WTC11 (cell line): ENCODE measurements around the gene LIMD2. TPM values are rescaled to one million over a fixed set of nuclear protein-coding genes. Genes with fewer than 3 reads are reported as not detected.

Experiments used
- ATAC-seq: fragments of 200-7000 bp; cut with Tn5 transposase; 2 replicates; pipeline ENCODE4 v1.10.0; 2021; ENCODE audit warnings: mild to moderate bottlenecking, moderate library complexity
- CTCF ChIA-PET: fragments of 300-600 bp; sonication (Branson Sonifier 250); formaldehyde crosslinking; loops from one replicate; lab custom pipeline; 2021; ENCODE audit warnings: antibody characterized with exemption; lab: Charles Lee
- POLR2A ChIA-PET: fragments of 350-600 bp; sonication (Branson Sonifier 250); formaldehyde crosslinking; loops from one replicate; lab custom pipeline; 2021; ENCODE audit warnings: antibody characterized with exemption; lab: Charles Lee
- DNase-seq: peaks from one replicate; pipeline ENCODE4 v3.0.0; 2021; ENCODE audit warnings: low spot score
- H3K27ac Mint-ChIP-seq: 2 replicates; pipeline ENCODE4 v1.8.0; 2021; ENCODE audit warnings: mixed read lengths
- H3K27me3 Mint-ChIP-seq: 2 replicates; pipeline ENCODE4 v1.8.0; 2021; ENCODE audit warnings: low read depth, mild to moderate bottlenecking, moderate library complexity, mixed read lengths
- H3K36me3 Mint-ChIP-seq: 2 replicates; pipeline ENCODE4 v1.8.0; 2021; ENCODE audit warnings: mixed read lengths
- H3K4me1 Mint-ChIP-seq: 2 replicates; pipeline ENCODE4 v1.8.0; 2022; ENCODE audit warnings: mixed read lengths
- H3K4me3 Mint-ChIP-seq: 2 replicates; pipeline ENCODE4 v1.8.0; 2021; ENCODE audit warnings: mild to moderate bottlenecking, moderate library complexity, mixed read lengths
- H3K9me3 Mint-ChIP-seq: 2 replicates; pipeline ENCODE4 v1.8.0; 2021; ENCODE audit warnings: mixed read lengths
- AFF4 ChIP-seq: sonication (generic); formaldehyde crosslinking; IDR thresholded peaks from 2 replicates; pipeline ENCODE4 v1.8.1; 2023; ENCODE audit warnings: mild to moderate bottlenecking, missing genetic modification reagents, borderline replicate concordance
- ATF1 ChIP-seq: sonication (generic); formaldehyde crosslinking; IDR thresholded peaks from 2 replicates; pipeline ENCODE4 v1.8.1; 2023; ENCODE audit warnings: mild to moderate bottlenecking, moderate library complexity, missing genetic modification reagents
- ATF3 ChIP-seq: sonication (generic); formaldehyde crosslinking; conservative IDR thresholded peaks from 2 replicates; pipeline ENCODE4 v1.8.1; 2022; ENCODE audit warnings: mild to moderate bottlenecking, missing genetic modification reagents
- CTCF ChIP-seq: fragments of 200-600 bp; IDR thresholded peaks from 2 replicates; pipeline ENCODE4 v1.8.0; 2022; ENCODE audit warnings: antibody characterized with exemption
- EMX1 ChIP-seq: fragments of 250-450 bp; sonication (Bioruptor Pico); IDR thresholded peaks from 2 replicates; pipeline ENCODE4 v1.8.0; 2021; ENCODE audit warnings: mild to moderate bottlenecking
- ETV6 ChIP-seq: sonication (generic); formaldehyde crosslinking; IDR thresholded peaks from 2 replicates; pipeline ENCODE4 v1.8.1; 2022; ENCODE audit warnings: mild to moderate bottlenecking, missing genetic modification reagents
- FOXP1 ChIP-seq: sonication (generic); formaldehyde crosslinking; IDR thresholded peaks from 2 replicates; pipeline ENCODE4 v1.8.0; 2022; ENCODE audit warnings: missing genetic modification reagents, mild to moderate bottlenecking, moderate library complexity, borderline replicate concordance
- GRHL2 ChIP-seq: fragments of 250-450 bp; sonication (Bioruptor Pico); IDR thresholded peaks from 2 replicates; pipeline ENCODE4 v1.8.0; 2022; ENCODE audit warnings: mild to moderate bottlenecking, moderate library complexity; ENCODE audit not compliant: insufficient replicate concordance, severe bottlenecking
- MAX ChIP-seq: sonication (generic); formaldehyde crosslinking; IDR thresholded peaks from 2 replicates; pipeline ENCODE4 v1.8.0; 2022; ENCODE audit warnings: mild to moderate bottlenecking, missing genetic modification reagents
- MXD4 ChIP-seq: fragments of 250-450 bp; sonication (Bioruptor Pico); IDR thresholded peaks from 2 replicates; pipeline ENCODE4 v1.8.0; 2021; ENCODE audit warnings: mild to moderate bottlenecking, moderate library complexity, borderline replicate concordance
- NFATC4 ChIP-seq: fragments of 250-450 bp; sonication (Bioruptor Pico); IDR thresholded peaks from 2 replicates; pipeline ENCODE4 v1.9.0; 2021; ENCODE audit warnings: mild to moderate bottlenecking
- NR1H2 ChIP-seq: sonication (generic); formaldehyde crosslinking; IDR thresholded peaks from 2 replicates; pipeline ENCODE4 v1.9.0; 2021; ENCODE audit warnings: mild to moderate bottlenecking, moderate library complexity, missing genetic modification reagents
- PRDM15 ChIP-seq: sonication (generic); formaldehyde crosslinking; IDR thresholded peaks from 2 replicates; pipeline ENCODE4 v1.8.0; 2022; ENCODE audit warnings: missing genetic modification reagents
- PRRX2 ChIP-seq: fragments of 250-450 bp; sonication (Bioruptor Pico); IDR thresholded peaks from 2 replicates; pipeline ENCODE4 v1.8.0; 2021; ENCODE audit warnings: mild to moderate bottlenecking
- RELA ChIP-seq: sonication (generic); formaldehyde crosslinking; IDR thresholded peaks from 2 replicates; pipeline ENCODE4 v1.8.1; 2022; ENCODE audit warnings: missing genetic modification reagents, mild to moderate bottlenecking, borderline replicate concordance
- TP53 ChIP-seq: sonication (generic); formaldehyde crosslinking; IDR thresholded peaks from 2 replicates; pipeline ENCODE4 v1.8.1; 2023; ENCODE audit warnings: mild to moderate bottlenecking, missing genetic modification reagents
- ZNF219 ChIP-seq: sonication (generic); formaldehyde crosslinking; IDR thresholded peaks from 2 replicates; pipeline ENCODE4 v1.8.0; 2023; ENCODE audit warnings: missing genetic modification reagents, mild to moderate bottlenecking, borderline replicate concordance
- ZSCAN18 ChIP-seq: fragments of 250-450 bp; sonication (Bioruptor Pico); IDR thresholded peaks from 2 replicates; pipeline ENCODE4 v2.1.2; 2022; ENCODE audit warnings: mild to moderate bottlenecking, moderate library complexity
- total RNA-seq: library from RNA; stranded (reverse); gene quantifications from 3 replicates; pipeline ENCODE4 v1.2.3, GENCODE V29; 2021

LIMD2 gene
- total RNA-seq, 1 experiment from 2014 or later = 91.8 TPM

- ATAC-seq = no peak
- H3K27ac Mint-ChIP-seq = no peak overlapping the region
- H3K36me3 Mint-ChIP-seq = peaks cover 33% of the 10 kb centered on the region
- POLR2A ChIA-PET = no interaction called here
- no peaks in the 10 kb centered on the region for H3K4me1 Mint-ChIP-seq
- H3K9me3 Mint-ChIP-seq = no peaks in the 10 kb centered on the region
- H3K4me3 Mint-ChIP-seq = no peak overlapping the region
- no peaks in the 10 kb centered on the region for H3K27me3 Mint-ChIP-seq
- TF ChIP-seq PRDM15 (CRISPR knock-in tag) (no peak), ATF3 (CRISPR knock-in tag) (no peak), RELA (no peak), ZSCAN18 (CRISPR knock-in tag) (no peak), PRRX2 (no peak), CTCF (no peak), NFATC4 (CRISPR knock-in tag) (no peak), NR1H2 (CRISPR knock-in tag) (no peak), GRHL2 (no peak), FOXP1 (CRISPR knock-in tag) (no peak), ETV6 (no peak), TP53 (no peak), MXD4 (CRISPR knock-in tag) (no peak), AFF4 (CRISPR knock-in tag) (no peak), ATF1 (CRISPR knock-in tag) (no peak)
- CTCF ChIA-PET = interaction anchor here (1.0 to 2.9 kb wide), 3 partner anchors 9 to 283 kb away, joined by 4 to 15 read pairs (median 8); partner anchors contain the start of gene LIMD2
- no peak for DNase-seq
Measured at GRCh38 chr17:63709110-63709509, 9.2 kb upstream of the LIMD2 start.

- Mint-ChIP-seq H3K36me3 (peaks cover 39% of the 10 kb centered on the region), H3K27me3 (no peaks in the 10 kb centered on the region), H3K4me1 (peaks cover 12% of the 10 kb centered on the region), H3K4me3 (no peak overlapping the region), H3K27ac (no peak overlapping the region), H3K9me3 (no peaks in the 10 kb centered on the region)
- DNase-seq = no peak
- no peak for ATAC-seq
- POLR2A ChIA-PET = interaction anchor here (0.6 kb wide), 2 partner anchors 85 to 133 kb away, joined by 4 to 5 read pairs; partner anchors contain the start of gene MAP3K3
- TF ChIP-seq EMX1 (CRISPR knock-in tag) = no peak
- no peak for TF ChIP-seq ZNF219 (CRISPR knock-in tag)
- no peak for TF ChIP-seq CTCF
- TF ChIP-seq ATF3 (CRISPR knock-in tag) = no peak
- TF ChIP-seq MAX = no peak
- no peak for TF ChIP-seq ETV6
- CTCF ChIA-PET = no interaction called here
Measured at GRCh38 chr17:63707151-63707550, 7.2 kb upstream of the LIMD2 start.
